GM21381 (cell line): ENCODE data around the gene SHISA6.

Experiments used
- ATAC-seq: cut with Tn5 transposase; IDR thresholded peaks from one replicate; pipeline ENCODE4 v1.9.1; 2021; ENCODE audit warnings: mild to moderate bottlenecking, moderate library complexity; ENCODE audit not compliant: unreplicated experiment

The SHISA6 gene

DNA sequence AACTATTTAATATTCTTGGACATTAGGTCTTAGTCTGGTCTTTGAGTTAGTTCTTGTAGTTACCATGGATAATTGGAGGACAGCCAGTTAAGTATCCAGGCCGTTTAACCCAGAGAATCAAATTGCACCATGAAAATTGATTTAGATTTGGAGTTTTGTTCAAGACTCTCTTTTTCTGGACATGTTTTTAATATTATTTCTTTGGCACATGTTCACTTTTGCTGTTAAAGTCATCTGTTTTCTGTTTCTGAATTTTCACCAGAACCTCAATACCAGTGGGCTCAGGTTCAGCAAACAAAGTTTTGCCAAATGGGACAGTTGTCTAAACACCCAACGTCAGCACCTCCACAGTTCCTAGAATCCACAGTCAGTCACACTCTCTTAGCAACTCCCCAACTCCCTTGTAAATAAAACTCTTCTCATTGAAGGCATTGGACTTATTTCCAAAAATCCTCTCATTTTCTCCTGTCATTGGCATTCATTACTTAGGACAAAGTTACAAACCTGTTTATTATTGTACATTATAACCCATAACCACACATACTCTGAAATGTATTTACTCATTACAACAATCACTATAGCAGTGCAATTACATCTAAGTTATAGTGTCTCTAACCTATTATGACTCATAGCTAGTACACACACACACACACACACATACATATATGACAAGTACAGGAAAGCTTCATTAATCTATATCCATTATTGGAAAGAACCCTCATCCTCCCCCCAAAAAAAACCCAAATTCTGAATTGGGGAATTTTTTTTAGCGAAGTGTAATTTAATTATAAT is 323.8 kb downstream of the SHISA6 start:
- no peak for ATAC-seq

DNA sequence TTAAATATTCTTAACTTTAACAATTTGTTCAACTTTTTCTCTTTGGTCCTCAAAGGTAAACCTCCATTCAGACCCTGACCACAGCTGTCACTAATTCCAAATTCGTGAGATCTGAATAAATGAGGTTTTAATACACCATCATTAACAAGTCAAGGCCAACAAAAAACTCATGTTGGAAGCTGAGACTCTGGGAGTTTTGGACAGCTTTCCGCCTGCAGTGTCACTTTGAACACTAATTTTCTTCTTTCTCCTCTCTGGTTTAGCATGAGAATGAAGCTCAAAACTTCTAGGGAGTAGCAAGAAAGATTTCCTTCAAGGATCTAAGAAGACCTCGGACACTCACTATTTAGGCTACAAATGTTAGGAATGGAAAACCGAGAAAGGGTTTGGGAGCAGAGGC is 324.6 kb downstream of the SHISA6 start:
- no peak for ATAC-seq

DNA sequence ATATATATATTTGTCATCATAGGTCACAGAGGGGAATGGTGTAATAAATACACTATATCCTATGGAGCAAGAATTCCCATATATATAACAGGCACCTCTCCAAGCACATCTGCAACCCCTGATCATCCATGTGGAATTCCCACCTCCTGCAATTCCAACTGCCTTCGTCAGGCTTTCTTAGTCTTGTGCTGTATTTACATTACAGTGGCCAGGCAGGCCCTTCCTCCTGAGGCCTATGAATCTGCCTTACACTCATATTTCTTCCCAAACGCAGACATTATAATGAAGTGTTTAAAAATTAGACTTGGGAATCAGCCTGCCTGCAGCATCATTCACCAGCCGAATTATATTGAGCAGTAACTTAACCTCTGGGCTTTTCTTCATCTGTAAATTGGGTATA is 338.0 kb downstream of the SHISA6 start:
- no peak for ATAC-seq

DNA sequence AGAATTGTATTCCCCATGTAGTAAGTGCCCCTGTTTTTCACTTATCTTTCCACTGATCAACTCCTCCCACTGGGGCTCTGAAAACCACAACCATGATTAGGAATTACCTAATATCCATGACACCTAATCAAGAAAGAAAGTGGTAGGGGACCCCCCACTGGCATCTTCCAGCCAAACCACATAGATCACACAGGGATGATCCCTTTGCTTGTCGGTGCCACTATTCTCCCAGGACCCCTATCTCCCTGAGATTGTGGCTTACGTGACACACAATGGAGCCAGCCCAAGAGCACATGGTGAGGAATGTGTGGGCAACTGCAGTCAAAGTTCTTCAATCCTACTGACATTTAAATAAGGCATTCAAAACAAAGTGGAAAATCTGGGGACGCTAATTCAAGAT is 339.7 kb downstream of the SHISA6 start:
- ATAC-seq = no peak

DNA sequence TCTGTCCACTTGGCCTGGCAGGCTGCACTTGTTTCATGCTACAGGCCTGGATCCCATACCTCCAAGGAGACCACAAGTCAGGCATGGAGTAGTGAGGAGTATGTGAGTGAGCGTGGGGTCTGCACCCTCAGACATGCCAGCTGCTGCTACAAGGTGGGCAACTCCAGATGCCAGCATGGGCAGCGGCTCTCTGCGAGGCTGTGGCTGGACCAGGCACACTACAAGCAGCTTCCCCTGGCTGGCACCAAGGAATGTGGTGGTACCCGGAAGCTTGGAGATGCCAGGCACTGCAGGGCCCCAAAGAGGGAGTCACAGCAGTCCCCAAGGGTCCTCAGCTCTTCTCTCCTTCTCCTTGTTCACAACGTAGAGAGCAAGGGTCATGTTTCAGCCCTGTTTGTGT is 341.2 kb downstream of the SHISA6 start:
- ATAC-seq = no peak

DNA sequence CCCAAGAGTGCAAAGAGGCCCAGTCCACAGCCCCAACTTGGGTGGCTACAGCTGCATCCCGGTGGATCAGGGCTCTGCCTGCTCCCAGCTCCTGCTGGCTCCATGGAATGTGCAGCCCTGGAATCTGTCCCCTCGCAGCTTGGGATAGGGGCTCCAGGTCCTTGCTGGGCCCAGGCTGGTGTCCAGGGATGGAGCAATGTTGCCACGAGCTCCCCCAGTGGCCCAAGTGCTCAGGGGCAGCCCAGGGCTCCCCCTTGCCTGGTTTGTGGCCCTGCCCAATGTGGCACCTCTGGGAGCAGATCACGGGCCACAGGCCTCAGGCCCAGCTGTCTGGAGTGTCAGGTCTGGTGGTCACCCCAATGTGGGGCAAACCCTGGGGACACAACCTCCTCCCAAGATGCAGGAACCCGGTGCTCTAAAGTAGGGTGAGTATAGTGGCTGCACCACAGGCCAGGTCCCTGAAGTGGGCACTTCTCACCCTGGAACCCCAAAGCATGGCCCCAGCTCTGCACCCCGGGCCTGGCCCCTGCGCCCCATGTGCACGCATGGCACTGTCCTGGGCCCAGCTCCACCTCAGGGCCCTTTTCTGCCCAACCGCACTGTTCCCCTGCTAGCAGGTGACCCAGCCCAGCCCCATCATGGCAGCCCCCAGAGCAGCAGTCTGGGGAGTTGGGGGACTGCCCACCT is 342.4 kb downstream of the SHISA6 start:
- ATAC-seq = no peak

DNA sequence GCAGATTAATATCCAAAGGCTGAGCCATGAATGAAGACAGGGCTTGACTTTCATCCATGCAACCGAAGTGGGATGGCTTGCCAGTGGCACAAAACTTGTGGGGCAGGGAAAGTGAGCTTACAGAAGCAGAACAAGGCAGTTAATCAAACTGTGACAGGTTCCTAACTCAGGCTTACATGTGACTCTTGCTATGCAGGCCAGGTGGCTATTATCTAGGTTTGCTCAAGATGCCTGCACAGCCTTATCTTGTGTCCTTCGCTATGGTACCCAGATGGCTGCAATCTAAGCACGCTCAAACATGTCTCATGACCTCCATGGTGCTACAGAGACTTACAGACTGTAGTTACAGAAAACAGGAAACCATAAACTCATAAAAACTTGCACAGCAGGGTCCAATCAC is 348.7 kb downstream of the SHISA6 start:
- no peak for ATAC-seq

DNA sequence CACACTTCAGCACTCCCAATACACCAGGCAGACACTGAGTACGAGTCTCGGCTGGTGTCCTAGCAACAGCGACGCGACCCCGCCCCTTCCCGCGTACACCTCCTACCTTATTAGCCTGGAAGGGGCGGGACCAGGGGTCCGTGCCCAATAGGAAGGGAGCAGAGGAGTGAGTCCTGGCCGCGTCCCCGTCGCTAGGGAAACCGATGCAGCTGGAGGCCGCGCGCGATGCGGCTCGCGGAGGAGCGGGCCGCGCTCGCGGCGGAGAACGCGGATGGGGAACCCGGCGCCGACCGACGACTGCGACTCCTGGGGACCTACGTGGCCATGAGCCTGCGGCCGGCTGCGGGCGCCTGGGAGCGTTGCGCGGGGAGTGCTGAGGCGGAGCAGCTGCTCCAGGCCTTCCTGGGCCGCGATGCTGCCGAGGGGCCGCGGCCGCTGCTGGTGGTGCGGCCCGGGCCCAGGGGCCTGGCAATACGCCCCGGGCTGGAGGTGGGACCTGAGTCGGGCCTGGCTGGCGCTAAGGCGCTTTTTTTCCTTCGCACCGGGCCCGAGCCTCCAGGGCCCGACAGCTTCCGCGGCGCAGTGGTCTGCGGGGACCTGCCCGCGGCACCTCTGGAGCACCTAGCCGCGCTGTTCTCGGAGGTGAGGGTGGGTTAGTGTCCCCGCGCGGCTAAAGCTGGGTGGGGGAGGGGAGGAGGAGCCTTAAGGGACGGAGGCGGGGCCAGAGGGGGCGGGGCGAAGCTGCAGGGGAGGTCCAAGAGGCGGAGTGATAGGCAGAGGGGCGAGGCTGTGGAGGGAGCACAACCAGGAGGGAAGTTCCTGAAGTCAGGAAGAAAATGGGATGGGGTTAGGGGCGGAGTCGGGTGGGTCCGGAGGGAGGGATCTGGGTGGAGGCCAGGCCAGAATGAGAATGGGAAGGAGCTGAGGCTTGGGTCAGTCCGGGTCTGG is 357.5 kb downstream of the SHISA6 start, which contains the start of gene DNAH9:
DNAH9 (plus strand) TSS at position 197 of the 948 bp plus-strand sequence; CDS start at position 226, 29 bp downstream.
- no peak for ATAC-seq

DNA sequence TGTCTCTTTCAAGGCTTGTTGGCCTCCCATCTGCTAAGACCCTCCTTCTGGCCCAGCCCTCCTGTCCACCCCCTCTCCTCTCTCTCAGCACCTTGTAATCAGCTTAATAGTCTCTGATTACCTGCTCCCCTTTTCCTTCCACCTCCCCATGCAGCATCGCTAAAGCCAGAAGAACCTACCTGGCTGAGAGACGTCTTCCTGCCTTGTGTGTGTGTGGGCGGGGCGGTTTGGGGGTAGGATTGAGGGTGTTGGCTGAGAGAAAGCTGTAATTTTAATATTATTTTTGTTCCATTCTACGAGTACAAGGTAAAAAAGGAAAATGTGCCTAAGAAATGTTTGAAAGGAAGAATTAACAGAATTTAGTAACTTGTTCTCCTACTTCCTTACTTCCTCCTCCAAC is 360.6 kb downstream of the SHISA6 start:
- no peak for ATAC-seq

DNA sequence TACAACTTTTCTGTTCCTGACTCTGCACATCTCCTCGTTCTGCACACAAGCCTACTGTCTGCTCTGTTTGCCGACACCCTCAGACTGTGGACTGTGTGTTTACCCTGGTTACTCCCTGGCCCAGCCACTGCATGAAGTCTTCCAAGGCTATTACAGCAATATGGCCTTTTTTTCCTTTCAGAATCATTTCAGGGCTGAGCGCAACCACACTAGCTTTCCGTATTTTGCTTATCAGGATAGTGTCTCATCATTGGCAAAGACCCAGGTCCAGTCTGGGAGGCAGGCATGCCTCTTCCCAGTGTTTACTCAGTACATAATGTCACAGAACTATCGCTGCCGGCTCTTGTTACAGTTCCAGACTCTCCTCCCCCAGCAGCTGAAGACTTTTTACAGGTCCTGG is 367.4 kb downstream of the SHISA6 start:
- no peak for ATAC-seq

DNA sequence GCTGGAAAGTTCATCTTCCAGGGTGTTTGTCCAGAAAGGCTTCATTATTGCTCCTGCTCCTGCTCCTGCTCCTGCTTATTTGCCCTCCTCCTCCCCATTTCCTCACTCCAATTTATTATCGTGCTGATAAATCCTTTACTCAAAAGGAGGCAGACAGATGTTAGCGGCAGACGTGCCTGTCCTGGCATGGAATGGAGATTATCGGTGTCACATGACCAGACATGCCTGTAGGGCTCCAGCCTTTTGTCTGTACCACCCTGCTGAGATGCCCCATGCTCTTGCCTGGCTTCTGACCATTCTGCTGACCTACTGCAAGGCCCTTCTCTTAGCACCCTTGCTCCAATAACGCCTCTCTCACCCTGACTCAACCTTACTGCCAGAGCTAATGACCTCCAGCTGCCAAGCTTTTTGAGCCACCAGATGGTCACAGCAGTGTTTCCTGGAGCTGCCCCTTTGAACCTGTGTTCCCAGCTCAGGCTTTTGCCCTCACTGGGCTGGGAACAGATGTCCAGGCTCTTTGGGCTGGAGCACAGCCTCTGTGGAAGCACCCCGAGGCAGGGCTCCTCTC is 370.1 kb downstream of the SHISA6 start:
- no peak for ATAC-seq

DNA sequence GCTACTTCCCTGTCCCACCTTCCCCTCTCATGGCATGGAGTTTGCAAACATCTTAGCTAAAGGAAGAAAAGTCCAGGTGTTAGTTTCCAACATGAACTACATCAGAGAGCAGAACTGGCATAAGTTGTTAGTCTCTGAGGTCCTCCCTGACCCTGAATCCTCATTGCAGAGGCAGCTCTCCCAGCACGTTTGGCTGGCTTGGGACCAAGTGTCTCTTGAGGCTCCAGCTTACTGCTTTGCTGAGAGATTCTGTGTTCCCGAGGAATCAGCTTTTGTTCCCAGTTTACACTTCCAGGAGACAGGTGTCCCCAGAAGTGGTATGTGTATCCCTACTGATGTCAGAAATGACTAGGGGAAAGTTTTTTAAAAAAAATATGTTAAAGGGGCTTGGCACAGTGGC is 371.9 kb downstream of the SHISA6 start:
- no peak for ATAC-seq
